SU-DHL-6 (cell line): ENCODE results near the gene ABHD11.

Experiments
- CTCF ChIP-seq: fragments of 200-600 bp; sonication (generic); IDR thresholded peaks from one replicate; pipeline ENCODE4 v1.5.1; 2017; ENCODE audit warnings: antibody characterized with exemption, mild to moderate bottlenecking, low read length, moderate library complexity; ENCODE audit not compliant: insufficient read depth, poor library complexity, severe bottlenecking
- EZH2phosphoT487 ChIP-seq: fragments of 200-600 bp; sonication (generic), shearing (Covaris generic); conservative IDR thresholded peaks from 2 replicates; pipeline ENCODE4 v1.6.1; 2018; ENCODE audit warnings: mild to moderate bottlenecking, antibody characterized with exemption, low read length, moderate library complexity, mixed read lengths

GRCh38 chr7:73770860-73771670 is 32.5 kb upstream of the ABHD11 start:
- TF ChIP-seq CTCF (no peak), EZH2phosphoT487 (no peak)
